DMS79 treated with DMSO at 0.1 percent for 48 hours (cell line): ENCODE measurements around the gene CSNK2B.
A peak's percentile ranks its signal among the peaks of the same experiment; 100 is the strongest.

Experiments used
- DNase-seq: peaks from one replicate; lab custom pipeline; 2025; lab: John Stamatoyannopoulos, UW

CSNK2B gene

GRCh38 chr6:31636698-31637596 is 28.9 kb upstream of the CSNK2B start:
- DNase-seq: no peak

- no peak for DNase-seq
Measured at GRCh38 chr6:31639043-31639442, 26.8 kb upstream of the CSNK2B start.

- DNase-seq: no peak
Measured at GRCh38 chr6:31639449-31639861, 26.4 kb upstream of the CSNK2B start.

- no peak for DNase-seq
Measured at GRCh38 chr6:31640612-31641011, 25.3 kb upstream of the CSNK2B start.

GRCh38 chr6:31641370-31641769 is 24.5 kb upstream of the CSNK2B start:
- no peak for DNase-seq

- no peak for DNase-seq
Measured at GRCh38 chr6:31642798-31643570, 22.9 kb upstream of the CSNK2B start.

- no peak for DNase-seq
Measured at GRCh38 chr6:31643818-31644454, 21.9 kb upstream of the CSNK2B start.

- no peak for DNase-seq
Measured at GRCh38 chr6:31645325-31645724, 20.6 kb upstream of the CSNK2B start.

- peak; percentile 69 for DNase-seq
Measured at GRCh38 chr6:31651602-31652191, 14.2 kb upstream of the CSNK2B start.

- peak; percentile 16 for DNase-seq
Measured at GRCh38 chr6:31652925-31653724, 12.8 kb upstream of the CSNK2B start.

GRCh38 chr6:31654574-31655348 is 11.1 kb upstream of the CSNK2B start:
- no peak for DNase-seq

- DNase-seq: no peak
Measured at GRCh38 chr6:31655349-31656237, 10.3 kb upstream of the CSNK2B start, which contains the start of gene APOM. TSS of gene APOM (plus strand) at chr6:31655894. CDS start at chr6:31655967, 73 bp downstream.

GRCh38 chr6:31657406-31658157 is 8.3 kb upstream of the CSNK2B start:
- DNase-seq: no peak

GRCh38 chr6:31658158-31658688 is 7.7 kb upstream of the CSNK2B start:
- no peak for DNase-seq

- no peak for DNase-seq
Measured at GRCh38 chr6:31658983-31659648, 6.8 kb upstream of the CSNK2B start.

GRCh38 chr6:31659649-31660380 is 6.1 kb upstream of the CSNK2B start:
- DNase-seq: peak; percentile 18
